Spleen (tissue), 11 donors: Measurements from ENCODE around the gene FBLN2. TPM values are rescaled to one million over a fixed set of nuclear protein-coding genes. Genes with fewer than 3 reads are reported as not detected.

Experiments used
- DNase-seq: peaks from one replicate; pipeline ENCODE4 v3.0.0-alpha.2; 2020
- H3K27ac ChIP-seq, 8 donors: fragments of 200-600 bp; sonication (generic) in 7 of 8; 1 replicate in 4 of 8; 2 replicates in 4 of 8; pipeline versions ENCODE4 v1.5.0 to v1.8.0; 2016 to 2021; ENCODE audit warnings: inconsistent platforms in 4 of 8, mild to moderate bottlenecking in 4 of 8, moderate library complexity in 1 of 8
- H3K27me3 ChIP-seq, 7 donors: fragments of 200-600 bp; sonication (generic) in 6 of 7; replicated peaks in 1 of 7; 1 replicate in 4 of 7; 2 replicates in 3 of 7; pipeline versions ENCODE4 v1.5.0 to v1.8.0; 2016 to 2021; ENCODE audit warnings: inconsistent platforms in 3 of 7, mild to moderate bottlenecking in 1 of 7
- H3K36me3 ChIP-seq, 6 donors: fragments of 200-600 bp; sonication (generic) in 5 of 6; 1 replicate in 4 of 6; 2 replicates in 2 of 6; pipeline versions ENCODE4 v1.5.0 to v1.8.0; 2016 to 2021; ENCODE audit warnings: inconsistent platforms in 2 of 6
- H3K4me1 ChIP-seq, 6 donors: fragments of 200-600 bp; sonication (generic) in 5 of 6; 1 replicate in 3 of 6; 2 replicates in 3 of 6; pipeline versions ENCODE4 v1.5.0 to v1.8.0; 2016 to 2021; ENCODE audit warnings: inconsistent platforms in 3 of 6
- H3K4me3 ChIP-seq, 8 donors: fragments of 200-600 bp; sonication (generic) in 7 of 8; 1 replicate in 4 of 8; 2 replicates in 4 of 8; pipeline versions ENCODE4 v1.5.0 to v1.8.0; 2016 to 2021; ENCODE audit warnings: inconsistent platforms in 4 of 8, mild to moderate bottlenecking in 4 of 8, moderate library complexity in 2 of 8
- H3K9me3 ChIP-seq, 8 donors: fragments of 200-600 bp; sonication (generic) in 7 of 8; 1 replicate in 4 of 8; 2 replicates in 4 of 8; pipeline versions ENCODE4 v1.5.0 to v1.8.0; 2016 to 2021; ENCODE audit warnings: inconsistent platforms in 4 of 8
- POLR2A ChIP-seq, 3 donors: fragments of 450-650 bp; IDR thresholded peaks; one replicate each; pipeline ENCODE4 v1.5.1; 2017; ENCODE audit warnings: antibody characterized with exemption in 3 of 3, mild to moderate bottlenecking in 1 of 3
- POLR2AphosphoS5 ChIP-seq, 3 donors: sonication (generic); formaldehyde crosslinking; IDR thresholded peaks; one replicate each; pipeline ENCODE4 v1.5.1; 2017; ENCODE audit warnings: antibody characterized with exemption in 3 of 3
- WGBS, 5 donors: extraction: QIAGEN DNeasy Blood & Tissue Kit in 3 of 5; methylation state at CpG; one replicate each; pipeline versions ENCODE4 v1.1.5 to v1.1.7; 2013 to 2018; 5-methylcytosine and 5-hydroxymethylcytosine counted together
- intact Hi-C: fragments of 100-400 bp; cut with DNase I; formaldehyde crosslinking; loops from one replicate; pipeline ENCODE4 v1.15.0; 2023; ENCODE audit warnings: low total_unique reads
- polyA plus RNA-seq, 3 donors: library from polyadenylated mRNA; stranded (reverse); fragments of 200-250 nt; gene quantifications; one replicate each; pipeline ENCODE4 v1.2.1, GENCODE V29; 2013
- total RNA-seq, 7 donors: library from RNA; depleted of rRNA in 3 of 7; stranded (reverse); fragments of >200 nt in 3 of 7; fragmentation: NEBNext Ultra II Directional in 4 of 7; extraction: Animal tissue kit (Norgen Biotek cat#: 25700) in 4 of 7; gene quantifications; one replicate each; pipeline versions ENCODE4 v1.1.0 to v1.2.1, GENCODE V29; 2016 to 2021
- TF ChIP-seq, protein P1 (sequence below), 11 experiments: fragments of 200-600 bp in 7 of 11; fragments of 450-650 bp in 4 of 11; sonication (generic) in 4 of 11; IDR thresholded peaks in 8 of 11; conservative IDR thresholded peaks in 3 of 11; 1 replicate in 7 of 11; 2 replicates in 4 of 11; pipeline versions ENCODE4 v1.4.0 to v1.8.0; 2016 to 2021; ENCODE audit warnings: antibody characterized with exemption in 11 of 11, inconsistent platforms in 4 of 11, mild to moderate bottlenecking in 1 of 11
- donor health status: healthy with polysubstance abuse.
- donor health status: DM: no; HTN: no; CAD: no; lungs with moderate emphysema.
- donor health status: DM: no; HTN: no; CAD: no.
- donor health status: Bipolar disorder and iron deficiency.
- donor health status: healthy.
- donor health status: DM: no; HTN: no; CAD: no.
- donor health status: DM: yes; HTN: yes; CAD: no.

The FBLN2 gene
- total and polyA plus RNA-seq, 10 donors: 6.1 to 28.2 (median 12.5) TPM

DNA sequence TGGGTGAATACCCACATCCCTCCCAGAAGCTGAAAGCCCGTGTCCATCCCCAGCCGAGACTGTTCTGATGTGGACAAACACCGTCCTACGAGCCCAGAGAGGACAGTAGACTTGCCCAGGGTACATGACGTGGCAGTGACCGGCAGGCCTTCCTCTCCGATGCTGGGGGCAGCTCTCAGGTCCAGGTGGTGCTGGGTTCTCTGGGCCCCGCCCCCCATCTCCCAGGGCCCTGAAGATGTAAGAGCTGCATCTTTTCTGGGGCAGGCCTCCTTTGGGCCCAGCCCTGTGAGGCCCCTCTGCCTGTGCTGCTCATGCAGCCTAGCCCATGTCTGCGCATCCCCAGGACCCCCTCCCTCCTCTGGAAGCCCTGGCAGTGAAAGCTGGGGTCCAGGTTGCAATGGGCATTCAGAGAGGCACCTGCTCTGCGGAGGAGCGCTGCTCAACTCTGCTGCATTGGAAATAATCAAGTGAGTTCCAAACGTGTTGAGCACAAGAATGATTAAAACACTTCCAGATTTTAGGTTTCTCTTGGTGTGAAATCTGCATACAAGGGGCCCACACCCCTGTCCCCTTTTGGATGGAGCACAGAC lies 71.9 kb downstream of the FBLN2 start:
- intact Hi-C loops: no loop called here
- peaks cover 0 to 4% (median 0%) of the 10 kb centered on the region in 6 donors for H3K36me3 ChIP-seq
- no peaks in the 10 kb centered on the region for H3K27me3 ChIP-seq
- peak; percentile 42 for DNase-seq
- no peak overlapping the region for H3K4me3 ChIP-seq
- H3K27ac ChIP-seq: peak overlapping the region in 3 of 8 donors; percentile 17 to 56 (median 31)
- no peaks in the 10 kb centered on the region for H3K9me3 ChIP-seq
- H3K4me1 ChIP-seq: peaks cover 0 to 7% (median 0%) of the 10 kb centered on the region in 6 donors
- WGBS, 5 donors: 90 to 93% (median 92%) methylated on average over 8 to 12 of the region's 12 CpGs
- TF ChIP-seq, protein P1, sequence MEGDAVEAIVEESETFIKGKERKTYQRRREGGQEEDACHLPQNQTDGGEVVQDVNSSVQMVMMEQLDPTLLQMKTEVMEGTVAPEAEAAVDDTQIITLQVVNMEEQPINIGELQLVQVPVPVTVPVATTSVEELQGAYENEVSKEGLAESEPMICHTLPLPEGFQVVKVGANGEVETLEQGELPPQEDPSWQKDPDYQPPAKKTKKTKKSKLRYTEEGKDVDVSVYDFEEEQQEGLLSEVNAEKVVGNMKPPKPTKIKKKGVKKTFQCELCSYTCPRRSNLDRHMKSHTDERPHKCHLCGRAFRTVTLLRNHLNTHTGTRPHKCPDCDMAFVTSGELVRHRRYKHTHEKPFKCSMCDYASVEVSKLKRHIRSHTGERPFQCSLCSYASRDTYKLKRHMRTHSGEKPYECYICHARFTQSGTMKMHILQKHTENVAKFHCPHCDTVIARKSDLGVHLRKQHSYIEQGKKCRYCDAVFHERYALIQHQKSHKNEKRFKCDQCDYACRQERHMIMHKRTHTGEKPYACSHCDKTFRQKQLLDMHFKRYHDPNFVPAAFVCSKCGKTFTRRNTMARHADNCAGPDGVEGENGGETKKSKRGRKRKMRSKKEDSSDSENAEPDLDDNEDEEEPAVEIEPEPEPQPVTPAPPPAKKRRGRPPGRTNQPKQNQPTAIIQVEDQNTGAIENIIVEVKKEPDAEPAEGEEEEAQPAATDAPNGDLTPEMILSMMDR (IDR thresholded peaks at IDR 0.05 in 8 of 11, conservative IDR thresholded peaks at IDR 0.05 in 3 of 11): no peak
- TF ChIP-seq POLR2AphosphoS5 (IDR thresholded peaks at IDR 0.05): no peak

DNA sequence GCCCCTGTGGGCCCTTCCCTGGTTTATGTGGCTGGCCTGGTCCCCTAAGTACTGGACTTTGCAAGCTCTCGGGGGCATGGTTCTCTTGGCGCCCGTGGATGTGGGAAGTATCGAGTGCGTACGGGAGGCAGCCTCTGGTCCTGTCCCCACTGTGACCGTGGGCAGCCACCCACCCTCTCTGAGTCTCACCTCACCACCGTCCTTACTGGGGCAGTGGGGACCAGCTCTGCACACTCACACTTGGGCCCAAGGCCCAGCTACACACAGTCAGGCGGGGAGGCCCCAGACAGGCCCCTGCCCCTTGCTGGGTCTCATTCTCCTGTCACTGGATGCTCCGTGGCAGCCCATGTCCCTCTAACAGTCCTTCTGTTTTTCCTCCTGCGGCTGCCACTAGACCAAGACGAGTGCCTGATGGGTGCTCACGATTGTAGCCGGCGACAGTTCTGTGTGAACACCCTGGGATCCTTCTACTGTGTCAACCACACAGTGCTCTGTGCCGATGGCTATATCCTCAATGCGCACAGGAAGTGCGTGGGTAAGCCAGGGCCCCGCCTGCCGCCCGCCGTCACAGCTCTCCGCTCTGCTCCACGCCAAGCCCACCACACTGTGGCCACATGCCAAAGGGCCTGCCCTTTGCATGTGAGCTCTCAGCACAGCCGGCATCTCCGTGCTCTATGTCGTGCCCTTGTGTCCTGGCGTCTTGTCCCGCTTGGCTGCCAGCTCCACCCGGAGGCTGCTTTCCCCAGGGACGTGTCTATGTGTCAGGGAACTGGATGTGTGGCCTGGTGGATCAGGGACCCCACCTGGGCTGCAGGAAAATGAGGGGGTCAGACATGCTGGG lies 72.7 kb downstream of the FBLN2 start:
- H3K27ac ChIP-seq: peak overlapping the region in 3 of 8 donors; percentile 17 to 56 (median 31)
- H3K36me3 ChIP-seq: peaks cover 0 to 4% (median 0%) of the 10 kb centered on the region in 6 donors
- TF ChIP-seq, protein P1 (IDR thresholded peaks at IDR 0.05 in 8 of 11, conservative IDR thresholded peaks at IDR 0.05 in 3 of 11): no peak
- peak; percentile 41 to 72 (median 59) for TF ChIP-seq POLR2AphosphoS5 (IDR thresholded peaks at IDR 0.05)
- TF ChIP-seq POLR2A (IDR thresholded peaks at IDR 0.05): no peak
- H3K4me1 ChIP-seq: peaks cover 0 to 7% (median 0%) of the 10 kb centered on the region in 6 donors
- 68 to 81% (median 75%) methylated on average over 29 to 31 of the region's 31 CpGs for WGBS, 5 donors
- intact Hi-C loops: no loop called here
- no peak overlapping the region for H3K4me3 ChIP-seq
- no peaks in the 10 kb centered on the region for H3K27me3 ChIP-seq
- peak; percentile 77 for DNase-seq
- H3K9me3 ChIP-seq: no peaks in the 10 kb centered on the region

DNA sequence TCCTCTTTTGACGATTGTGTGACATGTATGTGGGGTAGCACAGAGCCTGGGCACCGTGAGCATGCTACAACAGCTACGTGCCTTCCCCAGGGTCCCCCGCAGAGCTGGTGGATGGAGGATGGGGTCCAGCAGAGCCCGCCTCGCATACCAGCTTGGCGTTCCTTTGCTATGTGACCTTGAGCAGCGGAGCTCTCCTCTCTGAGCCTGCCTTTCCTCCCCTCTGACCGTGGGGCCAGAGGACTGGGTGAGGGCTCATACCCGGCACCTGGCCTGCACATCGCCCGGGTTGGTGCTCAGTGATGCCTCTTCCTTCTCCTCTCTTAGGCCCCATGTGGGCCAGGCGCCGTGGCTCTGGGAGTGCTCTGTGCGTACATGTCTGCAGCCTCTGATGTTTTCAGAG lies 73.4 kb downstream of the FBLN2 start:
- H3K9me3 ChIP-seq: no peaks in the 10 kb centered on the region
- no peaks in the 10 kb centered on the region for H3K27me3 ChIP-seq
- H3K27ac ChIP-seq: no peak overlapping the region
- WGBS, 5 donors: 78 to 91% (median 89%) methylated on average over 7 to 15 of the region's 15 CpGs
- DNase-seq: peak; percentile 72
- TF ChIP-seq, protein P1 (IDR thresholded peaks at IDR 0.05 in 8 of 11, conservative IDR thresholded peaks at IDR 0.05 in 3 of 11): no peak
- TF ChIP-seq POLR2A (IDR thresholded peaks at IDR 0.05) (no peak), POLR2AphosphoS5 (IDR thresholded peaks at IDR 0.05) (no peak)
- H3K4me3 ChIP-seq: no peak overlapping the region
- H3K4me1 ChIP-seq: peaks cover 0 to 7% (median 0%) of the 10 kb centered on the region in 6 donors
- intact Hi-C loops: no loop called here
- H3K36me3 ChIP-seq: peaks cover 0 to 4% (median 0%) of the 10 kb centered on the region in 6 donors

DNA sequence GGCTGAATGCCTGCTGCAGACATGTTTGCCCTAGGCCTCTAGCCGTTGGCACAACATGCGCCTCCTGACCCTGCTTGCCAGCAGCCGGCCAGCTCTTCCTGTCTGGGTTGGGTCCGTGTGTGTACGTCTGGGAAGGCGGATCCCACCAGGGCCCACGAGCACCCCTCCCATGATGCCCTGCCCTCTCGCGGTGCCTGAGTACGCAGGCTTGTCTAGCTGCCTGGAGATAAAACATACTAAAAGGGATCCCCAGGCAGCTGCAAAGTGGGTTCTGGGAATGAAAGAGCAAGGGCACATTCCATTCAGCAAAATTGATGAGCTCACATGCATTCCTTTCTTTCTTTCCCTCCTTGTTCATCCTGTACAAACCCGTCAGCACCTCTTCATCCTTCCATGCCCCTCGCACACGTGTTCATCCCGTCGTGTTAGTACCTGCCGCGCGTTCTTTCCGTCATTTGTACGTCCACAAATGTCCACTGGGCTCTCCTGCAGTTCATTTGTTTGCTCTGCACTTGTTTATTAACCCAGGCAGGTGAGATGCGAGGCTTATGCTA lies 74.3 kb downstream of the FBLN2 start:
- H3K27ac ChIP-seq: no peak overlapping the region
- TF ChIP-seq POLR2A (IDR thresholded peaks at IDR 0.05) (no peak), POLR2AphosphoS5 (IDR thresholded peaks at IDR 0.05) (peak in 2 of 3 donors; percentile 27 to 40)
- TF ChIP-seq, protein P1 (IDR thresholded peaks at IDR 0.05 in 8 of 11, conservative IDR thresholded peaks at IDR 0.05 in 3 of 11): no peak
- H3K4me3 ChIP-seq: no peak overlapping the region
- peak; percentile 81 for DNase-seq
- no peaks in the 10 kb centered on the region for H3K9me3 ChIP-seq
- peaks cover 0 to 4% (median 0%) of the 10 kb centered on the region in 6 donors for H3K36me3 ChIP-seq
- peaks cover 0 to 7% (median 0%) of the 10 kb centered on the region in 6 donors for H3K4me1 ChIP-seq
- intact Hi-C loops: no loop called here
- 70 to 75% (median 74%) methylated on average over 21 of the region's 21 CpGs for WGBS, 5 donors
- H3K27me3 ChIP-seq: no peaks in the 10 kb centered on the region
